ENCODE measurements around the gene TMEM121.
"Not testable (repeated sequence)": the region's sequence is repeated elsewhere in the genome, so short reads cannot be mapped to it uniquely, and the experiment has no call there.

The TMEM121 gene

GRCh38 chr14:105572063-105572462 lies 45.7 kb downstream of the TMEM121 start:
- DNase-seq, result not testable (repeated sequence)

- not testable (repeated sequence) for DNase-seq
Observed at GRCh38 chr14:105573841-105574240, 47.5 kb downstream of the TMEM121 start.

GRCh38 chr14:105574411-105574810 lies 48.0 kb downstream of the TMEM121 start:
- DNase-seq, result not testable (repeated sequence)

- DNase-seq, result not testable (repeated sequence)
Observed at GRCh38 chr14:105575016-105575700, 48.8 kb downstream of the TMEM121 start.

- DNase-seq, result no peak
Observed at GRCh38 chr14:105576525-105577088, 50.2 kb downstream of the TMEM121 start.

GRCh38 chr14:105577314-105577861 lies 51.0 kb downstream of the TMEM121 start:
- no peak for DNase-seq

- DNase-seq, result no peak
Observed at GRCh38 chr14:105578070-105578469, 51.7 kb downstream of the TMEM121 start.

- DNase-seq, result not testable (repeated sequence)
Observed at GRCh38 chr14:105579221-105579620, 52.8 kb downstream of the TMEM121 start.
